ENCODE data around the gene GNB1. TPM values are rescaled to one million over a fixed set of nuclear protein-coding genes. Genes with fewer than 3 reads are reported as not detected.
"Not testable (repeated sequence)": the region's sequence is repeated elsewhere in the genome, so short reads cannot be mapped to it uniquely, and the experiment has no call there.

The GNB1 gene
- total RNA-seq, 1 donor from 2014 or later = 97.3 TPM

DNA sequence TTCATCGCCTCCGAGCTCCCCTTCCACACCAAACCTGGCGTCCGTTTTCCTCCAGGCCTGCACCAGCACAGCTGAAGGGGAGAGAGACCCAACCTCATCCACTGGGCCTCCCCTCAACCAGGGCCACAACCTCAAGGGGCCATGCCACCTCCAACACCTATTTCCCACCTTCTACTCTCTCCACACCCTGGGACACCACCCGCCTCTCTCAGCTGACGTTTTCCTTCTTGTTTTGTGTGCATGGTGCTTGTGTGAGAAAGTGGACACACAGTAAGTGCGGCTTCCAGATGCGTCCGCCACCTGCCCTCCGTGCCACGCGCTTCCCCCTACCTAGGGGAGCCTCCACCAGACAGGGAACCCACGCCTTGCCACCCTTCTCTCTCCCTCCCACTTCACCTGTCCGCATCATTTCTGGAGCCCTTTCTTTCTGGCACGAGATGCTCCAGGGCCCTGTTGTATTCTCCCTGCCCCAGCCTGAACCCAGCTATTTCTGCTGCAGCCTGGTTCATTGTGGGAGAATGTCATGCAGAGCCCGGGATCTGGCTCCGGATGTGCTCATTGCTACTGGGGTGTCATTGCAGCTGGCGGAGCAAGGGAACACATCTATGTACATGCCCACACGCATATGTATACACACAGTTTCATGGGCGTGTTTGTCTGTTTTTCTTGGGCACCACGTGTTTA is 1.3 kb upstream of the GNB1 start:
- ATAC-seq (peak; percentile 0), DNase-seq (ENCODE audit: low spot score) (no peak)

DNA sequence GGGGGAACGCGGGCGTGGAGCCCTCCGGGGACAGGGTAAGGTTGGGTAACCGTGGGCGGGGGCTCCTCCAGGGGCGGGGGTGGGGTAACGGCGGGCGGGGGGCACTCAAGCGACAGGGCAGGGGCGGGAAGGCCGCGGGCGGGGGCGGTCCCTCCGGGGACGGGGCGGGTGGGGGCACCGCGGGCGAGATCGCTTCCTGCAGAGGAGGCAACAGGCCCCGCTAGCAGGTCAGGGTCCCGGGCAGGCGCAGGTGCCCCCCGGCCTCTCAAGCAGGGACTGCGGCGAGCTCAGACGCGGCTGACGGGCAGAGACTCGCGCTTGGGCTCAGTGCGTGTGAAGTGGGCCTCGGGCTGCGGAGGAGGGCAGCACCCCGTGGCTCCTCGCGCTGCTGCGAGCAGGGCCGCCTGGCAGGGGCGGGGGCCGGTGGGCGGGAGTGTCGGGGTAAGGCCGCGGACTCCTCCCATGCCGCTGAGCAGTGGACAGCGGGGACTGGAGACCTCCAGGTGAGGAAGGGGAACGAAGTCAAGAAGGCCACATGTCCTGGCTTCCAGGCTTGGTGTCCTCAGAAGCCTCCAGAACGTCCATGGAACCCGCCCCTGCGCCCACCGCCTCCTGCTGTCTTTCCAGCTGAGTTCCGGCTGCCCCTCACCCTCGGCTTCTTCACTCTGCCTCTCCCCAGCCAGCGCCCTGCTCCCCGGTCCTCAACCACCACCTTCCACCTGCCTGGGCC is 627 bp upstream of the GNB1 start:
- ATAC-seq (peak; percentile 76), DNase-seq (ENCODE audit: low spot score) (peak; percentile 69)

DNA sequence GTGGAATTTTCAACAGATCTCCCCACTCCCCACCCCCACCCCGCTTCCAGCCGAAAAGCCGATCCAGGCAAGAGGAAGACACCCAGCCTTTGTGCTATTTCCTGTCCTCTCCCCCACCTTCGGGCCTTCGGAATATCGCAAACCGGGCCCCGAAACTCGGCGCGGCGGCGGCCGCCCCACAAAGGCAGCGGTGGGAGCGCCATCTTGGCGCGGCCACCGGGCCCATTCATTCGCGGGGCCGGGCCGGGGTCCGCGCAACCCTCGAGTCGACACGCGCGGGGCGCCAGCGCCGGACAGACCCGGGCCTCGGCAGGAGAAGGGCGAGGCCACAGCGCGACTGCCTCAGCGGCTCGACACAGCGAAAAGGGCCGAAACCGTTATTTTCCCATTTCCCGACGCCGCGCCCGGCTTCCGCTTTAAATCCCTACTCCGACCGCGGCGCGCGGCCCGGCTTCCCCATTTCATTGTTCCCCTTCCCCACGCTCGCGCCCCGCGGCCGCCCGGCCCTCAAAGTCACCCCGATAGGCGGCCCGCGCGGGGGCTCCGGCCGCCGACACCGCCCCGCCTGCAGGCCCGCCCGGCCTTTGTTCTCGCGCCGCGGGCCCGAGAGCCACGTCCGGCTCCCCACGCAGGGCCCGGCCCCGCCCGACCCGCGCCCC is 911 bp downstream of the GNB1 start:
- DNase-seq (ENCODE audit: low spot score) (peak; percentile 66), ATAC-seq (peak; percentile 17)

DNA sequence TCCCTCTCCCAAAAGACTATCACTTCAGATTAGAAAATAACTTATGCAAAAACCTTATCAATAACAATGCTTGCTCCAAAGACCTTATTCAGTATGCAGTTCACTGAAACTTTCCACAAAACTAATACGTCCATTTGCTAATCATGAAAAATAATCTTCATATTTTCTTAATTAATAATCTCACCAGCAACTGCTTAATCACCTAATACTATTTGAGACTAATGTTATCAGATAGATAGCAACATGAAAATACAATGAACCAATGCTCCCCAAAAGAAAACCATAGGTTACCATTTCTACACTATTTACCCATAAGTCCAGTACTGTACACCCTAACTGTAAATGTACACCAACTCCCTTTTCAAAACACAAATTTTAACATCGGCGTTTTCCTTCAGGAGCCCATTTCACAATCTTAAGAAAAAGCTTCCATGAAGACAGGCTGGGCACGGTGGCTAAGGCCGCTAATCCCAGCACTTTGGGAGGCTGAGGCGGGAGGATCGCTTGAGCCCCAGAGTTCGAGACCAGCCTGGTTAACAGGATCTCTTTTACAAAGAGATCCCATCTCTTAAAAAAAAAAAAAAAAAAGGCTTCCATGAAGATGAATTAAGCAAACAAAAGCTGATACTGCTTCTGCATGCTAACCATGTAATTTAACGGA is 1.7 kb downstream of the GNB1 start:
- no peak for DNase-seq (ENCODE audit: low spot score)
- ATAC-seq = no peak

DNA sequence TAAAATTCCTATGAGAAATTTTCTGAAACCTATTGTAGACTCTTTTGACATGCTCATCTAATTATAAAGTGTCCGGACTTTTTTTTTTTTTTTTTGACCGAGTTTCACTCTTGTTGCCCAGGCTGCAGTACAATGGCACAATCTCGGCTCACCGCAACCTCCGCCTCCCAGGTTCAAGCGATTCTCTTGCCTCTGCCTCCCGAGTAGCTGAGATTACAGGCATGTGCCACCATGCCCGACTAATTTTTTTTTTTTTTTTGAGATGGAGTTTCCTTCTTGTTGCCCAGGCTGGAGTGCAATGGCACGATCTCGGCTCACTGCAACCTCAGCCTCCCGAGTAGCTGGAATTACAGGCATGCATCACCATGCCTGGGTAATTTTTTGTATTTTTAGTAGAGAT is 7.0 kb downstream of the GNB1 start:
- DNase-seq (ENCODE audit: low spot score); ATAC-seq: not testable (repeated sequence)

DNA sequence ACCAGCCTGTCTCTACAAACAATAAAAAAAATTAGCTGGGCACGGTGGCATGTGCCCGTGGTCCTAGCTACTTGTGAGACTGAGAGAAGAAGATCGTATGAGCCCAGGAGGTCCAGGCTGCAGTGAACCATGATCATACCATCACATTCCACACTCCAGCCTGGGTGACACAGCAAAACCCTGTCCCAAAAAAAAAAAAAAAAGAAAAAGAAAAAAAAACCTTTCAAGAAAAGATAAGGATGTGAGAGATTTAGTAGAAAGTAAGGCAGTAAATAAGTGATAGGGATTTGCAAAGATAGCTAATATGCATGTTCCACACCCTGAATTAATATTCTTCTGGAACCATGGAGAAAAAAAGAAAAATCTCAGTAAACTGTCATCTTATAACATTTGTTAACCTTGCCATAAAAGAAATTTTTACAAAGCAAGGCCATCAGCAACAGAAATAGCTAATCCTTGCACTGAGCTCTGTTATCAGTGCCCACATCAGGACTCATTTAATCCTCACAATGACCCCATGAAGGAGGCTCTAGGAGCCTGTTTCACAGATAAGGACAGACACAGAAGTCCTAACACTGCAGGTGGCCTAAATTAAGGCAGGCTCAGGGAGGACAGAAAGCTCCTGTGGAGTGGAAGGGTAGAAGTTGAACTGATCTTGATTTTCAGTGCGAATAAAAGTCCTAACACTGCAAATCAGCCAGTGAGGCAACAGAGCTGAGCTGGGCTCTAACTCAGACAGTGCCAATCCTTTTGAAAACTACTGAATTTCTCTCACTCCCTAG is 7.6 kb downstream of the GNB1 start:
- no peak for DNase-seq (ENCODE audit: low spot score)
- no peak for ATAC-seq

DNA sequence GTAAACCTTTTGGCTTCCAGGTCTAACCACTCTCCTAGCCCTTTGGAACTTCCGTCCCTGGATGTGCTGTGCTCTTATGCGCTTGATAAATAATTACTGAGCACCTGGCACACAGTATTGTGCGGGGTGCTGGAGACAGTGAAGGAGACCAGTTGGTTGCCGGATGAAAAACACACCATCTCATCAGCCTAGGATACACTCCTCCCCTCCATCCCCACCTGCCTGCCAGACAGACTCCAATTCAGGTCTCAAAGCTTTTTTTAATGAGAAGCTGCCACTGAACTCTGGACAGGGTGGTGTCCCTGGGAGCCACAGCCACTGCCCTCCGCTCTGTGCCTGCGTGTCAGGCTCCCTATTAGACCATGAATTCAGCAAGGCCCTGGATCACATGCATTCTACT is 9.2 kb downstream of the GNB1 start:
- peak; percentile 89 for ATAC-seq
- DNase-seq (ENCODE audit: low spot score) = peak; percentile 55

DNA sequence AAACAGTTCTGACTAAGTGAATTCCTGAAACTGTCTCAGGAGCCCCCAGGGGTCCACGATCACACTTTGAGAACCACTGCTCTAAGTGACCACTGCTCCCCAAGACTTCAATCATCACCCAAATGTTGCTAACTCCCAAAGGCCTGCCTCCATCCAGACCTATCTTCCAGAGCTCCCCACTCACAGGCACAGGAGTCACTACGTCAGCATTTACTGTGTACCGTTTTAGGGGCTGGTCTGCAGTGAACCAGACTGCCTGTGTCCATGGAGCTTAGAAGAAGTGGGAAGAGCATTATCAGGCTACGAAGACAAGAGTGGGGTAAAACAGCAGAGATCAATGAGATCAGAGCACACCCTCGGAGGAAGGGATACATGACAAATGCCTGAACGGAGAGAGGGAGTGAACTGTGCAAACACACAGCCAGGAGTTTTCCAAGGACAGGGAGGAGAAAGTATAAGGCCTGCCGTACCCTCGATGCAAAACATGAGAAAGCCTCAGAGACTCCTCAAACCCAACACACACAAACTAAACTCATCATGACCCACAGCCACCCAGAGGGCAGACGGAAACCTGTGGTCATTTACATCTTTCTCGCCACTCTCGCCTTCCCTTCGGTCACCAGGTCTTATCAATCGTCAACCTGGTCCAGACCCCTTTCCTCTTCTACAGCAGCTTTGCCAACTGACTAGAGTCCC is 10.1 kb downstream of the GNB1 start:
- ATAC-seq = peak; percentile 11
- DNase-seq (ENCODE audit: low spot score) = no peak

DNA sequence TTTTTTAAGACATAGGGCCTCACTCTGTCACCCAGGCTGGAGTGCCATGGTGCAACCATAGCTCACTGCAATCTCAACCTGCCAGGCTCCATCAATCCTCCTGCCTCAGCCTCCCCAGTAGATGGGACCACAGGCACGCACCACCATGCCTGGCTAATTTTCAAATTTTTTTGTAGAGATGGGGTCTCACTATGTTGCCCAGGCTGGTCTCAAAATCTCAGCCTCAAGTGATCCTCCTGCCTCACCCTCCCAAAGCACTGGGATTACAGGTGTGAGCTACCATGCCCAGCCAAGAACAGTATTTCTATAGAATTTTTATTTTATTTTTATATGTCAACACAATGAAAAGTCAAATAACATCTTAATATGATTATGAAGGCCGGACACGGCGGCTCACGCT is 10.9 kb downstream of the GNB1 start:
- DNase-seq (ENCODE audit: low spot score) = no peak
- no peak for ATAC-seq

DNA sequence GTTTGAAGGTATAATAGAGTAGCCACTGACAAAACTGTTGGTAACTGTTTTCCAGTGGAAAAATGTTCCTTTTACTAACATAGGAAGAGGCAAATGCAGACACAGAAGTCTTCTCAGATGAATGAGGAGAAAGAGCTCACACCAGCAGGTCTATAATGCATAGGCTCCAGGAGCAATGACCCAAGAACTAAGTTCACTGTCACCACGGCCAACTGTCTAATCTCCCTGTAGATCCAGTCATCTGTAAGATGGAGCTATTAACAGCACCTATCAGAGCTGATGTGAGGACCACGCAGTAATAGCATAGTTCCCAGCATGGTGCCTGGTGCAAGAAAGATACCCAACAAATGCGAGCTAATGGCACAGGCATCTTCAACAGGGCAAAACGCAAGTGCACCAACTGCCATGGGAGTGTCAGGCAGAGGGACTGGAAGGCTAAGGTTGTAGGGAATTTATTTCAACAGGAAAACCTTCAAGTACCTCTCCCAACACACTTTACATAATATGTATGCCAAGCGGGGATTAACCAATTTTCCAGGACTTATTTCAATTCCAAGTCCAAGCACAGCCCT is 12.9 kb downstream of the GNB1 start:
- ATAC-seq = no peak
- DNase-seq (ENCODE audit: low spot score) = no peak

DNA sequence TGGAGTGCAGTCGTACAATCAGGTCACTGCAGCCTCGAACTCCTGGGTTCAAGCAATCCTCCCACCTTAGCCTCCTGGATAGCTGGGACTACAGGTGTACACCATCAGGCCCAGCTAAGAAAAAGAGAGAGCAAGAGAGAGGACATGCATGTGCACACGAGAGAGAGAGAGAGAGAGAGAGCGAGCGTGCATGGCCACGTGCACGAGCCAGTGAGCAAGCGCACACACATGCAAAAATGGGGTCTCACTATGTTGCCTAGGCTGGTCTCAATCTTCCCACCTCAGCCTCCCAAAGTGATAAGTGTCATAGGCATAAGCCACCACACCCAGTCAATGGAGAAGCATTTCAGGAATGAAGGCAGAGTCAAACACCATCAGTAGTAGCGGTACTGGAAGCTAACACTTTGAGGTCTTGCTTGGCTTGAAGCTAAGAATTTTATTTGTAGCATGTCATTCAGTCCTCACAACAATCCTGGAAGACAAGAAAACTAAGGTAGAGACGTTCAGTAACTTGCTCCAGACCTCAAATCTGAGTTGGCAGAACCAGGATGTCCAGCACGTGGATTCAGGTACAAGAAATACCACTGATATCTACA is 14.5 kb downstream of the GNB1 start:
- ATAC-seq (no peak), DNase-seq (ENCODE audit: low spot score) (no peak)

DNA sequence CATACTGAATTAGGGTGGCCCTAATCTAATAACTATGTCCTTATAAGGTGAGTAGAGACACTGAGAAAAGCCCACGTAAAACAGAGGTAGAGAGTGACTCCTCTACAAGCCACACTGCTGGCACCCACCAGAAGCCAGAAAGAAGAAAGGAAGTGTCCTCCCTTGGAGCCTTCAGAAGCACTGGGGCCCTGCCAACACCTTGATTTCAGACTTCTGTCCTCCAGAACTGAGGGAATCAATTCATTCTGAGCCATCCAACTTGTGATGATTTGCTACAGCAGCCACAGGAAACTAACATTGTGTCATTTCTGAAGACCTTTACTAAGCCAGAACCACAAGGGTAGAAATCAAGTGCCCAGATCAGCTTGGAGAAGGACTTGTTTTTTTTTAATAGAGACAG is 15.0 kb downstream of the GNB1 start:
- no peak for DNase-seq (ENCODE audit: low spot score)
- ATAC-seq = no peak

DNA sequence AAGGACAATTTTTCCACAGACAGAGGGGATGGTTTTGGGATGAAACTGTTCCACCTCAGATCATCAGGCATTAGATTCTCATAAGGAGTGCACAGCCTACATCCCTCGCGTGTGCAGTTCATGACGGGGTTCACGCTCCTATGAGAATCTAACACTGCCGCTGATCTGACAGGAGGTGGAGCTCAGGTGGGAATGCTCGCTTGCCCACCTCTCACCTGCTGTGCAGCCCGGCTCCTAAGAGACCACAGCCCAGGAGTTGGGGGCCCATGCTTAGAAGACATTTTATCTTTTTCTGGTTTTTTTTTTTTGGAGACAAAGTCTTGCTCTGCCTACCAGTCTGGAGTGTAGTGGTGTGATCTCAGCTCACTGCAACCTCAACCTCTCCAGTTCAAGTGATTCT is 16.0 kb downstream of the GNB1 start:
- no peak for DNase-seq (ENCODE audit: low spot score)
- ATAC-seq = no peak

DNA sequence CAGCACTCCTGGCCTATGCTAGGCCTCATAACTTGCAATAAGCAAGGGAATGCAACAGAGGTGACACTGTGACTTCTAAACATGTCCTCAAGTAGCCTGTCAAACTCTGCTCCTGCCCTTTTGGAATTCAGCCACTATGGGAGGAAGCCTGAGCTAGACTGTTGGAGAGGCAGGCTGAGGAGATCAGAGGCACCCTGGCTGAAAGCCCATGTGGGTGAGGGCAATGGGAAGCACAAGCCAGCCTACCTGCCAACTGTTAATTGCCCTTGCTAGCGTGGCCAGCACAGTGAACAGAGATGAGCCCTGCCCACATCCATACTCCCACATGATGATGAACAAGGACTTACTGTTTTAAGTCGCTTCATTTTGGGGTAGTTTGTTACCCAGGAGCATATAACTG is 17.7 kb downstream of the GNB1 start:
- ATAC-seq (peak; percentile 93), DNase-seq (ENCODE audit: low spot score) (peak; percentile 84)

DNA sequence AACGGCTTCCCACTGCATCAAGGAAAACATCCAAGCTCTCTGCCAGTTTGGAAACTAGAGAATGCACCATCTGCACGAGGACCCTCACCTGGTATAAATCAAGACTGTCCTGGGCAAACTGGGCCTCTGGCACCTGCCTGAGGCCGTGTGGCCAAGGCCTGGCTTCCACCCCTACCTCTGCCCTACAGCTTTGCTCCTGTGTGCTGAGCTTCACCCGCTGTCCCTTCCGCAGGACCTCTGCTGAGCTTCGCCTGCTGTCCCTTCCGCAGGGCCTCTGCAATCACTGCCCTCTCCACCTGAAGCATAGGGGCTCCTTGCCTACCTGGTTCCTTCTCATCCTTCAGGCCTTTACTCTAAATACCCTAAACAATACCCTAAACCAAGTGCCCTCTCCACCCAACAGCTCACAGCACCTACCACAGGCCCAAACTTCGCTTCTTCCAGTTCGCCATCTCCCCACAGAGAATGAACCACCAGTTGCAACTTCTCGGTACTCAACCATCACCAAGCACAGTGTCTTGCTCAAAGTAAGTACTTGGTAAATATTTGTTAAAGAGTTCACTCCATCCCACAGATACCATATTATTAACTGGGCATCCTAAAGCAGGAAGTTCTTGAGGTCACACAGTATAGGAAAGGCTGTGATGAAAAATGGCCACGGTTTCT is 18.4 kb downstream of the GNB1 start:
- ATAC-seq = no peak
- no peak for DNase-seq (ENCODE audit: low spot score)

DNA sequence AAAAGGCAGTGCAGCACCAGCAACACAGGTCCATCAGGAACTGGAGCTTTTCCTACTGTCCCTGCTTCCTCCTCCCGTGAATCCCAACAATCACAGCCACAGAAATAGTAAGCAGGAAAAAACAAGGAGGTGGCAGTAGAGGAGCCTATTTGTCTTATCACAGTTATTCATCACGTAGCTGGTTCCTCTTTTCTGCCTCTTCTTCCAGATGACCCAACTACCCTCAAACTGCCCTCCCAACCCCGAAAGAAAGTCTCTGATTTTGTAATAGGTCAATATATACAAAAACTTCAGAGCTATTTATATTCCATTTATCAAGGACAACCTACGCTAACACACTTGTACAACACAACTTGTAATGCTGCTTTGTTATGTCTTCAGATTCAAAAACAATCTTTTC is 21.4 kb downstream of the GNB1 start:
- DNase-seq (ENCODE audit: low spot score) (no peak), ATAC-seq (no peak)

DNA sequence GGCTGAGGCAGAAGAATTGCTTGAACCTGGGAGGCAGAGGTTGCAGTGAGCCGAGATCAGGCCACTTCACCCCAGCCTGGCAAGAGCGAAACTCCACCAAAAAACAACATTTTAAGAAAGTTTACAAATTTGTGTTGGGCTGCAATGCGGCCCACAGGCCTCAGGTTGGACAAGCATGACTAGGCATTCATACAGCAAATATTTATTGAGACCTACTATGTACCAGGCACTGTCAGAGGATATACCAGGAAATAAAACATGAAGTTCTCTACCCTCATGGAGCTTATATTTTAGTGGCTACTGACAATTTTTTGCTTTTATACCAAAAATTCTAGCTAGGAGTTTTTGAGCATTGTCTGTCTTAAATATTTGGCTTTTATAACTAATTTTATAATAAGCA is 23.7 kb downstream of the GNB1 start:
- ATAC-seq (no peak), DNase-seq (ENCODE audit: low spot score) (no peak)

DNA sequence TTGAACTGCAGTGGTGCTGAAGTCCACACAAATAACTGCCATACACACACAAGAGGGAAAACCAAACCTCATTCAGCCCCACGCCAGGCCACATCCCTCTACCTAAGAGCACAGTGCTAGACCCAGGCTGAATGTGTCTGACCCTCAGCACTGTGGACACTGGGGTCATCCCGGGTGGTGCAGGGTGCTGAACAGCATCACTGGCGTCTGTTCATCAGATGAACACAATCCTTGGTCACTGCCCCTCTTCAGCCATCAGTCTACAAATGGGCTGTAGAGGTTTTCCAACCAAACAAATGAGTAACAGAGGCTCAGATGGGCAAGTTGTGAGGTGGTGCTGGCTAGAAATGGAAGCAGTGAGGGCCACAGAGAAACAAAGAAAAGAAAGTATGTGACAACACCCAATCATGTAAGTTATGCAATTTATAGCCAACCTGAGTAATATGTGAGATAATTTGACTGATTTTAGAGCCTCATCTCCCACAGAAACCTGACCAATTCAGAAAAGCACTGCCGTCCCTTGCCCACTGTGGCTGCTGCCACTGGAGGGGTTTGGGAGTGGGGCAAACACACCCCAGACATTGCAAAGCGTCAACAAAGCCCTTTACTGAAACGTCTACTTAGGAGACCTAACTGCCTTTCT is 27.9 kb downstream of the GNB1 start:
- ATAC-seq = peak; percentile 27
- DNase-seq (ENCODE audit: low spot score) = no peak
